GM18502 (cell line): ENCODE results near the gene MYMK.

Experiments used
- ATAC-seq: cut with Tn5 transposase; IDR thresholded peaks from one replicate; pipeline ENCODE4 v1.9.1; 2021; ENCODE audit warnings: mild to moderate bottlenecking; ENCODE audit not compliant: unreplicated experiment, poor library complexity

MYMK gene

DNA sequence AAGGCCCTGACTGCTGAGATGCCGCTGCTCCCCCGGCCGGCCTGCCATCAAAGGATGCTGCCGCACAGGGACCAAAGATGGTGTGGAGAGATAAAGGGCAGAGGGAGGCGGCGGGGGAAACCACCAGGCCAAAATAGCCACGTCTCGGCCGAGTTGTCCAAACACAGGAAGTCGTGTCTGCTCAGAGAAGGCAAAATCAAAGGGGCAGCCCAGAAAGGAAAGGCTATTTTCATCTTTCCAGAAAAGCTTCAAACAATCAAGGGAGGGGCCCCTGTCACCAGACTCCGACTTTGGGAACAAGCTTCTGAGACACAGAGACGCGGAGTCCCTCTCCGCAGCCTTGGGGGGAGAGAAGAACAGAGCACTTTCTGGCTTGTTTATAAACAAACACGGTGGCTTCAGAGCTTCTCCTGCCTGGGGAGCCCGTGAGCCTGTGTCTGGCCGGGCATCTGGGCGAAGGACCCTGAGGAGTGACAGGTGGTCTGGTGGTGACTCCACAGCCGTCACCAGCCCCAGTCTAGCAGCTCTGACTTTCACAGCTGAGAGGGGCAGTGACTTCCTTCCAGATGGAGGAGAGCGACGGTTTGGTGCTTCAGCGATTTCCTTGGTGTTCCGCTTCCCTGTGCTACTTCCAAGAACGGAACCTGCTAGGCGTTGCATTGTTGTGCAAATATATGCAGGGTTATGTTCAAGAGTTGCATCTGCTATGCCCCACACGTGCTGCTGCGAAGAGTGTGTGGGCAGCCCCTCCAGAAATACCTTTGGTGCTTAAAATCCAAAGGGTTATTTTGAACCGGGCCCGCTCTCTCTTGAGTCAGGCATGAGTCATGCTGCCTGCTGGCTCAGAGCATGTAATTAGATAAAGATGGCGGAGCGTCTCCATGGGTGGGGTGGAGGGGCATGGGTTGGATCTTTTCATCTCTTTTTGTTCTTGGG lies 33.7 kb upstream of the MYMK start:
- peak; percentile 47 for ATAC-seq

- ATAC-seq = no peak
Measured at GRCh38 chr9:133557581-133557980, 32.8 kb upstream of the MYMK start.

GRCh38 chr9:133556354-133556753 lies 31.6 kb upstream of the MYMK start:
- no peak for ATAC-seq

GRCh38 chr9:133554729-133555128 lies 30.0 kb upstream of the MYMK start:
- no peak for ATAC-seq

- no peak for ATAC-seq
Measured at GRCh38 chr9:133553973-133554713, 29.4 kb upstream of the MYMK start.

- no peak for ATAC-seq
Measured at GRCh38 chr9:133553123-133553522, 28.4 kb upstream of the MYMK start.

DNA sequence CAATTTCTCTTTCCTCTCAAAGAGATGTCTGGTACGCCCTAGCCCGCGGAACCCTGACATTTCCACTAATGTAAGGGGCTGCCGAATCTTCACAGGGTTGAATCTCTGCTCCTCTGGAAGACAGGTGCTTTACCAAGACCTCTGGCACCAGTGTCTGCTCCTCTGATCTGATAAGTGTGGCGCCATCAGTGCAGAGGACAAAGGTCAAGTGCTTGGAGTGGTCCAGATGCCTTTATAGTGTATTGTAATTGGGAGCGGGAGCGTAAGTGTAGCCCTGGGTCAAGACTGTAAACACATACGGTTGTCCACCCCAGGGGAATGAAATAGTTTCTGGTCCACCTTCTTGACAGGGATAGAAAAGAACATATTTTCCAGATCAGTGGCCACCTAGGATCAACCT lies 27.5 kb upstream of the MYMK start:
- ATAC-seq = no peak

DNA sequence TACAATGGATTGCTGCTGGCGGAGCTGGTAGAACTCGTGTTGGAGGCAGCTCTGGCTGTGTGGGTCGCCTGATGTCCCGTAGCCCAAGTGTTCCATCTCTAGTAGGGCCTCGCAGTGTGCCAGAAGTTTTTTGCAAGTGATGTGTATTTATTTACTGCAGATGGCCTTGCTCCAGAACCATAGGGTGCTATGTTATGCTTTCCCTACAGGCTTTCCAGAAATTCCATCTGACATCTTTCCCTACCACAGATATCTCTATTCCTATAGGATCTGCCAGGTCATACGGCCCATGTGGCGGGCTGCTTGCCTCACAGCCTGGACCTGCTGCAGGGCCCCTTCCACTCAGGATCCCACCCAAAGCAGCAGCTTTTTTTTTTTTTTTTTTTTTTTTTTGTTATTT lies 26.7 kb upstream of the MYMK start:
- ATAC-seq = no peak

DNA sequence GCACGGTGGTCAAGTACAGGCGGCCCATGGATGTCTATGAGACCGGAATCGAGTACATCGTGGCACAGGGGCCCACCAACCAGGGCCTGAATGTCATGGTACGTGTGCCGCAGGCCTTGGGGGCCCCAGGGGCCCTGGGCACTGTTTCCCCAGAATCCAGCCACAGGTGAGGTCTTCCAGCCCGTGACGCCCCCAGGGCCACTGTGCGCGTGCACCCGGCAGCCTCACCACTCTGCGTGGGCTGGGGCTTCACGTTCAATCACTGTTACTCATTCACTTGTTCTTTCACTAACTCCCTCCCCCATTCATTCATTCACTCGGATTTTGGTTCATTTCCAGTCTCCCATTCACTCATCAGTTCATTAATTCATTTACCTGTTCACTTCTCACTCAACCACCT lies 22.4 kb upstream of the MYMK start:
- no peak for ATAC-seq

DNA sequence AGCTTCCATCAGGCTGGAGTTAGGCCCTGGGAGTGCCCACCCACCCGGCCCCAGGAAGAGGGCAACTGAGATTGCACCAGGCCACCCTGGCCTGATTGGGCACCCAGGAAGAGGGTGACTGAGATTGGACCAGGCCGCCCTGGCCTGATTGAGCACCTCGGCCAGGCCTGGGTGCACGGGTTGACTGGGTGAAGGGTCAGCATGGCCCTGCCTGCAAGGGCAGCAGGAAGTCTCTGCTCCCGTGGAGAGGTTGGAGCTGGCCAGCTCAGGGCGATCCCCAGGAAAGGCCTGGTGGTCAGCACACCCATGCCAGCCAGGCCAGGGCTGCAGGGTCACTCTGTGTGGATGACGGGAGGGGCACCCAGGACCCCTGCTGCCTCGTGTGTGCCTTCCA lies 21.5 kb upstream of the MYMK start:
- no peak for ATAC-seq

- ATAC-seq = no peak
Measured at GRCh38 chr9:133545494-133546286, 20.9 kb upstream of the MYMK start.

DNA sequence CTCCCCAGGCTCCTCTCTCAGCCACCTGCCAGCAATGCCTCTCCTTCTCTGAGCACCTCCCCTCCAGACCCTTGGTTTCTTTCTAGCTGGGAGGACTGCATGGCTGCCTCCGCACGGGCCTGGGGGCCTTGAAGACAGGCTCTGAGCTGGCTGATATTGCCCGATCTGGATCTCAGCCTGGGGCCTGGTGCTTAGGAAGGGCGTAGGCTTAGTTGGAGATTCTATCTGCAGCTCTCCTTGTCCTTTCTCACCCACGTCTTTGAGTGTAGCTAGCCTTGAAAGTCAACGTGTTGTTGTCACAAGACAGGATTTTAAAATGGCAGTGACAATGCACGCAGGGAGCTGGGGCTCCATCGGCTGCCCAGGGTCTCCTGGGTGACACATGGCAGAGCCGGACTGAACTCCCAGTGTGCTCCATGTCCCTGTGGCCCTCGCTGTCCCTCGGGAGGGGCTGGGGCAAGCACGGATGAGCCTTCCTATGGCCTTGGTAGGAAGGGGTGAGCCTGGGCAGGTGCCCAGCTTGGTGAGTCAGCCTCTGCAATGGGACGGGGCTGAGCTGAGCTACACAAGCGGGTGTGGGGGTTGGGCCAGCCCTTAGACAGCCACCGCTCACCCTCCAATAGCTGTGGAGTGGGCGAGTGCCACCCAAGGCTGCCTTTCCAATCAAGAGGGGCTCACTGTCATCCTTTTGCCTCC lies 19.2 kb upstream of the MYMK start:
- no peak for ATAC-seq

DNA sequence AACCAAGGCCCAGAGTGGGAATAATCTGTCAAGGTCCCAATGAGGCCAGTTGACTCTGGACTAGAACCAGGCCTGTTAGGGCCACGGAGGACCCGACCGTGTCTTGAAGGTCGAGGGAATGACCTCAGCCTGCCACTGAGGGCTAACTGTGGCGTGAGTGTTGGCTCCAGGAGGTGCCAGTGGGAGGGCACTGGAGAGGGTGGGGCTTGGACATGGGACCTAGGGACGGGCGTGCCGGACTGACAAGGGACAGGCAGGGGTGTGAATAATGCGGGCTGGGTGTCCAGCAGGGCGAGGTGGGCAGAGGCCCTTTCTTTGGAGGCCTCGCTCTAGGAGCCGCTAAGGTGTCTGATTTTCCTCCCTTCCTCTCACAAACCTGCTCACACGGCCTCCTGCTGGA lies 17.2 kb upstream of the MYMK start:
- ATAC-seq = no peak

GRCh38 chr9:133540698-133541025 lies 15.9 kb upstream of the MYMK start:
- ATAC-seq = no peak

- no peak for ATAC-seq
Measured at GRCh38 chr9:133539991-133540697, 15.4 kb upstream of the MYMK start.

DNA sequence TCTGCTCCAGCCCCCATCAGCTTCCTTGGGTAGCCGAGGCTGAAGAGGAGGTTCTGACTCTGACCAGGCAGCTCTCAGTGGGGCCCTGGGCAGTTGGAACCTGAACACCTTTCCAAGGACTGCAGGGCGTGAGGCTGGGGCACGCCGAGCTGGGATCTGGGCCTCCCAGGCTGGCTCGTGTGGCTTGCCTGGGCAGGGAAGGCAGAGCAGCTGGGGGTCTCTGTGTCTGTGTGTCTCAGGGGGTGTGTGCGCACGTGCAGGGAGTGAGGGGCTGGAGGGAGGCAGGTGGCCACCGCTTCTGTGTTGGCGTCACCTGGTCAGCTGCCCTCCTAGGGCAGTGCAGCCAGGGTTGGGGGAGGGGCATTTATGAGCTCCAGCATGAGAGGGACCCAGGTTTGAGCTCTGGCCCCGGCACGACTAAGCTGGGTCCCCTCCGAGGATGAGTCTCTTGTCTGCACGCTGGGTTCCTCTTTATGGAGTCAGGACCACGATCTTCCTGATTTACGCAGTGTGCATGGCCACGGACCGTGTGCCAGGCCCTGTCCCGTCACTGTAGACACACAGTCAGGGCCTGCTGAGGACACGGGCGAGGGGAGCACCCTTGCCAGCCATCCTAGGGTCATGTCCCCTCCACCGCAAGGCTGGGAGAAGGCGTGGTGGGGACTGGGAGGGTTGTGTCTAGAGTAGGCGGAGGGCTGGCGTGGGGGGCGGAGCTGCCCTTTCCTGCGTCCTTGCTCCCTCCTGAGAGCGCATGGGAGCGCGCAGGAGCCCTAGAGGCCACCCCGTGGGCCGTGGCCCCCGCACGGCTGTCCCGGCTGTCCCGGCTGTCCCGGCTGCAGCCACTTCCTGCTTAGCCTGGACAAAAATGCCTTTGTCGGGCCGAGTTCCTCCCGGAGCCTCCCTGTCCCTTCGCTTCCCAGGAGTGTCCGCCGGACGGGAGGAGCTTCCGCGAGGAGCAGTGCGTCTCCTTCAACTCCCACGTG lies 14.4 kb upstream of the MYMK start:
- no peak for ATAC-seq

DNA sequence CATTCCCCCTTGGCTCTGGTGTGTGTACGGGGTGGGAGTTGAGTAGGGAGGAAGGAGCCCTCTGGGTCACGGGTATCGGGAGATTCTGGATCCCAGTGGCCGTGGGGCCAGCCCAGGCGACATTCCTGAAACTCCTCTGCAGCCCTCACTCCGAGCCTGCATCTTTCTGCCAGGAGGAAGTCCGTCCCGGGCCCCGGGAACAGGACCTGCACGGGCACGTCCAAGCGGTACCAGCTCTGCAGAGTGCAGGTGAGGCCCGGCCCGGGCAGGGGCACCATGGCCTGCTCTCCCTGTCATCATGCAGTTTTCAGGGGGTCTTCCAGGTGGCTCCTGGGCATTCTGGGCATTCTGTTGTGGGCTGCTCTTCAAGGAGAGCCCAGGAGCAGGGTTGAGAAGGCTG lies 13.4 kb upstream of the MYMK start:
- ATAC-seq = no peak

DNA sequence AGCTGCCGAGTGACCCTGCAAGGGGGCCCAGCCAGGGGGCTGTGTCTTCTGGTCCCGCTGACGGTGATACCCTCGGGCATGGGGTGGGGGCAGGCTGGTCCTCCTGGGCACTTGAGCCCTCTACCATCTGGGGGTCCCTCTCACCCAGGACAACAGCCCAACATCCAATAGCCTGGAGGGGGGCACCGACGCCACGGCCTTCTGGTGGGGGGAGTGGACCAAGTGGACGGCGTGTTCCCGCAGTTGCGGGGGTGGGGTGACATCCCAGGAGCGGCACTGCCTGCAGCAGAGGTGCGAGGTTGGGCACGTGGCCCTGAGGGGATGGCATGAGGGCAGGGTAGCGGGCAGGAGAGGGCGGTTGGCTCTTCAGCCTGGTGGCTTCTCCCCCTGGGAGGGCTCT lies 12.5 kb upstream of the MYMK start:
- no peak for ATAC-seq

DNA sequence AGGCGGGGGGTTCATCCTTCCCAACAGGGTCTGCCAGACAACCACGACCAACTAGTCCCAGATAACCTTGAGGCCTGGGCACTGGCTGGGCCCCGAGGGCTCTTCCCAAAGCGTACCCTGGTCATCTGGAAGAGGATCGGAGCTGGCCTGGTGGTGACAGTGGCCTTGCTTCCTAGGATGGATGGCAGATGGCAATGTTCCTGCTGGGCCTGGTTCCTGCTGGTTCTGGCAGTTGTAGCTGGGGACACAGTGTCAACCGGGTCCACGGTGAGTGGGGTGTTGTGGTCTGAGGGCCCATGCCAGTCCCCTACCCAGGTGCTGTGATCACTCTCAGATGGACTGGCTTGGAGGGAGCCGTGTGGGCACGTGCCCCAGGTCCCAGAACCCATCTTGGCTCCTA lies 11.8 kb upstream of the MYMK start:
- ATAC-seq = no peak
